Uterus (tissue), 4 donors: Measurements from ENCODE around the gene HIGD1C. TPM values are rescaled to one million over a fixed set of nuclear protein-coding genes. Genes with fewer than 3 reads are reported as not detected.

ENCODE experiments used
- DNase-seq, 2 donors: peaks; one replicate each; pipeline ENCODE4 v3.0.0-alpha.2; 2019 to 2020
- H3K27ac ChIP-seq, 2 donors: fragments of 200-600 bp; sonication (generic); 1 replicate in 1 of 2; 2 replicates in 1 of 2; pipeline ENCODE4 v1.5.1; 2016 to 2018
- H3K27me3 ChIP-seq, 2 donors: fragments of 200-600 bp; sonication (generic); one replicate each; pipeline ENCODE4 v1.5.1; 2018 to 2019; ENCODE audit warnings: control low read depth in 1 of 2
- H3K36me3 ChIP-seq, 2 donors: fragments of 200-600 bp; sonication (generic); one replicate each; pipeline ENCODE4 v1.5.1; 2019; ENCODE audit warnings: control low read depth in 1 of 2
- H3K4me1 ChIP-seq, 2 donors: fragments of 200-600 bp; sonication (generic); one replicate each; pipeline ENCODE4 v1.5.1; 2018 to 2019; ENCODE audit warnings: control low read depth in 1 of 2
- H3K4me3 ChIP-seq, 2 donors: fragments of 200-600 bp; sonication (generic); 1 replicate in 1 of 2; 2 replicates in 1 of 2; pipeline ENCODE4 v1.5.1; 2018 to 2019; ENCODE audit warnings: mild to moderate bottlenecking in 1 of 2
- H3K9me3 ChIP-seq, 2 donors: fragments of 200-600 bp; sonication (generic); one replicate each; pipeline ENCODE4 v1.5.1; 2019; ENCODE audit warnings: control low read depth in 1 of 2
- CTCF ChIP-seq, 4 experiments: fragments of 200-600 bp in 2 of 4; fragments of 450-650 bp in 2 of 4; sonication (generic) in 2 of 4; IDR thresholded peaks; one replicate each; pipeline ENCODE4 v1.5.1; 2016 to 2019; ENCODE audit warnings: antibody characterized with exemption in 4 of 4, mild to moderate bottlenecking in 2 of 4, moderate library complexity in 1 of 4
- POLR2A ChIP-seq, 2 donors: fragments of 450-650 bp; IDR thresholded peaks; one replicate each; pipeline ENCODE4 v1.6.1; 2016; ENCODE audit warnings: antibody characterized with exemption in 2 of 2, mild to moderate bottlenecking in 1 of 2, moderate library complexity in 1 of 2
- intact Hi-C: fragments of 100-400 bp; cut with DNase I; formaldehyde crosslinking; loops from one replicate; pipeline ENCODE4 v1.15.1; 2023; ENCODE audit warnings: low total_unique reads
- total RNA-seq, 4 donors: library from RNA; depleted of rRNA in 3 of 4; stranded (reverse); fragments of >200 nt in 3 of 4; gene quantifications; one replicate each; pipeline versions ENCODE4 v1.1.0 to v1.2.4, GENCODE V29; 2014 to 2023
- donor health status: DM: yes; HTN: yes; CAD: no.

Gene HIGD1C
- total RNA-seq, 4 donors from 2014 or later = not detected

GRCh38 chr12:50964432-50964831 lies 12.1 kb downstream of the HIGD1C start:
- intact Hi-C loops = no loop called here
- DNase-seq = no peak
- no peaks in the 10 kb centered on the region for H3K9me3 ChIP-seq
- no peak overlapping the region for H3K4me3 ChIP-seq
- no peak overlapping the region for H3K27ac ChIP-seq
- no peaks in the 10 kb centered on the region for H3K4me1 ChIP-seq
- TF ChIP-seq POLR2A (IDR thresholded peaks at IDR 0.05) (no peak), CTCF (IDR thresholded peaks at IDR 0.05) (no peak)
- no peaks in the 10 kb centered on the region for H3K27me3 ChIP-seq
- no peaks in the 10 kb centered on the region for H3K36me3 ChIP-seq

- H3K36me3 ChIP-seq = no peaks in the 10 kb centered on the region
- DNase-seq = no peak
- intact Hi-C loops = no loop called here
- no peaks in the 10 kb centered on the region for H3K4me1 ChIP-seq
- no peaks in the 10 kb centered on the region for H3K27me3 ChIP-seq
- no peaks in the 10 kb centered on the region for H3K9me3 ChIP-seq
- H3K4me3 ChIP-seq = no peak overlapping the region
- no peak overlapping the region for H3K27ac ChIP-seq
- TF ChIP-seq POLR2A (IDR thresholded peaks at IDR 0.05) (no peak), CTCF (IDR thresholded peaks at IDR 0.05) (no peak)
These were observed 19.6 kb downstream of the HIGD1C start for GRCh38 chr12:50971946-50972345.

GRCh38 chr12:50979369-50980052 lies 27.2 kb downstream of the HIGD1C start:
- no peak overlapping the region for H3K27ac ChIP-seq
- intact Hi-C loops = no loop called here
- TF ChIP-seq POLR2A (IDR thresholded peaks at IDR 0.05) (no peak), CTCF (IDR thresholded peaks at IDR 0.05) (no peak)
- no peak for DNase-seq
- no peaks in the 10 kb centered on the region for H3K36me3 ChIP-seq
- no peaks in the 10 kb centered on the region for H3K9me3 ChIP-seq
- H3K27me3 ChIP-seq = no peaks in the 10 kb centered on the region
- no peak overlapping the region for H3K4me3 ChIP-seq
- no peaks in the 10 kb centered on the region for H3K4me1 ChIP-seq

GRCh38 chr12:50980545-50980944 lies 28.2 kb downstream of the HIGD1C start:
- H3K27me3 ChIP-seq = no peaks in the 10 kb centered on the region
- H3K4me3 ChIP-seq = no peak overlapping the region
- intact Hi-C loops = no loop called here
- TF ChIP-seq POLR2A (IDR thresholded peaks at IDR 0.05) (no peak), CTCF (IDR thresholded peaks at IDR 0.05) (no peak)
- H3K36me3 ChIP-seq = no peaks in the 10 kb centered on the region
- DNase-seq = no peak
- no peaks in the 10 kb centered on the region for H3K4me1 ChIP-seq
- no peaks in the 10 kb centered on the region for H3K9me3 ChIP-seq
- H3K27ac ChIP-seq = no peak overlapping the region

- Histone ChIP-seq H3K27me3 (no peaks in the 10 kb centered on the region), H3K9me3 (no peaks in the 10 kb centered on the region), H3K36me3 (no peaks in the 10 kb centered on the region), H3K27ac (no peak overlapping the region), H3K4me3 (no peak overlapping the region), H3K4me1 (no peaks in the 10 kb centered on the region)
- TF ChIP-seq CTCF (IDR thresholded peaks at IDR 0.05) = no peak
- no peak for DNase-seq
- intact Hi-C loops = no loop called here
These were observed 29.2 kb downstream of the HIGD1C start for GRCh38 chr12:50981319-50982239.
